OCI-LY7 (cell line): Measurements from ENCODE around the gene C7. TPM values are rescaled to one million over a fixed set of nuclear protein-coding genes. Genes with fewer than 3 reads are reported as not detected.

ENCODE experiments used
- BruUV-seq: library from RNA; stranded (reverse); fragments of 400-500 nt; replicated peaks from 2 replicates; lab custom pipeline; 2021; lab: Mats Ljungman, UMichigan
- CTCF ChIA-PET: fragments of 300-600 bp; sonication (Branson Sonifier 250); formaldehyde crosslinking; loops from one replicate; lab custom pipeline; 2022; ENCODE audit warnings: antibody characterized with exemption; ENCODE audit not compliant: unreplicated experiment; lab: Charles Lee
- POLR2A ChIA-PET: fragments of 300-600 bp; sonication (Branson Sonifier 250); formaldehyde crosslinking; loops from one replicate; lab custom pipeline; 2022; ENCODE audit warnings: antibody characterized with exemption; lab: Charles Lee
- DNase-seq: peaks from one replicate; pipeline ENCODE4 v3.0.0-alpha.2; 2015; ENCODE audit warnings: low spot score
- H2AFZ ChIP-seq: fragments of 200-600 bp; sonication (generic), shearing (Covaris generic); 2 replicates; pipeline ENCODE4 v1.6.1; 2014; ENCODE audit warnings: mild to moderate bottlenecking, antibody characterized with exemption, low read length, moderate library complexity
- H3K27ac ChIP-seq: fragments of 200-600 bp; sonication (generic); 2 replicates; pipeline ENCODE4 v1.5.1; 2014; ENCODE audit warnings: mixed run types, low read depth, mild to moderate bottlenecking, moderate library complexity, low read length, inconsistent platforms; ENCODE audit not compliant: poor library complexity, severe bottlenecking
- H3K36me3 ChIP-seq: fragments of 200-600 bp; sonication (generic); 2 replicates; pipeline ENCODE4 v1.6.1; 2014; ENCODE audit warnings: mild to moderate bottlenecking, antibody characterized with exemption, low read length, moderate library complexity, mixed read lengths; ENCODE audit not compliant: insufficient read depth
- H3K4me1 ChIP-seq: fragments of 200-600 bp; sonication (generic); 2 replicates; pipeline ENCODE4 v1.5.1; 2014; ENCODE audit warnings: mild to moderate bottlenecking, low read length; ENCODE audit not compliant: insufficient read depth, poor library complexity, severe bottlenecking
- H3K4me2 ChIP-seq: fragments of 200-600 bp; sonication (generic); 2 replicates; pipeline ENCODE4 v1.6.1; 2014; ENCODE audit warnings: mild to moderate bottlenecking, low read length
- H3K4me3 ChIP-seq: fragments of 200-600 bp; sonication (generic); 2 replicates; pipeline ENCODE4 v1.5.1; 2014; ENCODE audit warnings: mild to moderate bottlenecking, low read depth, low read length; ENCODE audit not compliant: poor library complexity, severe bottlenecking
- H3K79me2 ChIP-seq: fragments of 200-600 bp; sonication (generic); 2 replicates; pipeline ENCODE4 v1.6.1; 2016; ENCODE audit warnings: low read depth, mild to moderate bottlenecking, low read length, moderate library complexity, mixed read lengths; ENCODE audit not compliant: insufficient read depth
- H3K9me2 ChIP-seq: fragments of 200-600 bp; sonication (generic); 2 replicates; pipeline ENCODE4 v1.6.1; 2016; ENCODE audit warnings: mild to moderate bottlenecking, low read length, mixed read lengths; ENCODE audit not compliant: insufficient read depth
- H3K9me3 ChIP-seq: fragments of 200-600 bp; sonication (generic); 2 replicates; pipeline ENCODE4 v1.6.1; 2014; ENCODE audit warnings: mild to moderate bottlenecking, mixed run types, low read length, mixed read lengths
- H4K20me1 ChIP-seq: fragments of 200-600 bp; sonication (generic); 2 replicates; pipeline ENCODE4 v1.6.1; 2014; ENCODE audit warnings: mild to moderate bottlenecking, antibody characterized with exemption, low read length, moderate library complexity, mixed read lengths; ENCODE audit not compliant: insufficient read depth
- EZH2phosphoT487 ChIP-seq: fragments of 200-600 bp; sonication (generic); IDR thresholded peaks from 2 replicates; pipeline ENCODE4 v1.6.1; 2018; ENCODE audit warnings: low read depth, borderline replicate concordance, mild to moderate bottlenecking, mixed run types, antibody characterized with exemption, low read length, moderate library complexity, mixed read lengths
- intact Hi-C: fragments of 100-400 bp; cut with micrococcal nuclease; formaldehyde crosslinking; loops from one replicate; pipeline ENCODE4 v1.10.0; 2022; ENCODE audit not compliant: unreplicated experiment
- total RNA-seq, 2 experiments: library from RNA; depleted of rRNA in 1 of 2; stranded (reverse); fragments of >200 nt in 1 of 2; shearing (Covaris generic) in 1 of 2; gene quantifications; 2 replicates each; pipeline ENCODE4 v1.2.3, GENCODE V29; 2014 to 2022
- TF ChIP-seq, protein P1 (sequence below): fragments of 200-600 bp; sonication (generic); conservative IDR thresholded peaks from 2 replicates; pipeline ENCODE4 v1.5.1; 2014; ENCODE audit warnings: mild to moderate bottlenecking, antibody characterized with exemption, low read length, moderate library complexity, mixed read lengths

C7 gene
- total RNA-seq, 2 experiments from 2014 or later: not detected

DNA sequence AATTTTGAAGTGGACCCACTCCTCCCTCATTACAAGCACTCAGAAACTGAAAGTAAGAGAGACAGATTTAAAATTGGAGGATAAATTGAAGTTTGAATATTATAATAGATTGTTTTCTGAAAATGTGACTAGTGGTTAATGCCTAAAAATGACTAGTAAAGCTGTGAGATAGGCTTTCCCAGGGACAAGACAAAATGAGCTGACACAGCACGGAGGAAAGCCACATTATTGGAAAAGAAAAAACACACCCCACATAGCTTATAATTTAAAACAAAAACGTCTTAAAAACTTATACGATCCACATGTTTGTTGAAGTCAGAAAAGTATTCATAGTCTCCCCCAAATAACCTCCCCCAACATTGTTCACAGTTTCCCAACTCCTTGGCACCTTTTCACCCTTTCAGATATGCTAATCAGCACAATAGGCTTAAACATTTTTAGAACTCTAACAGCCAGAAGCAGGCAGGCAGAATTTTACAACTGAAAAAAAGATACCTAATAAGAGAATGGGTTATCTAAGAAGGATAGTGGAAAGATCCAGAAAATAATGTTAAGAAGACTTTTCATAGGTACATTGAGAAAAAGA lies 6.1 kb downstream of the C7 start:
- Histone ChIP-seq H3K4me1 (no peaks in the 10 kb centered on the region), H3K36me3 (no peaks in the 10 kb centered on the region), H3K9me3 (no peaks in the 10 kb centered on the region), H3K27ac (no peak overlapping the region), H4K20me1 (no peaks in the 10 kb centered on the region), H2AFZ (no peak overlapping the region), H3K4me2 (no peak overlapping the region), H3K4me3 (no peak overlapping the region), H3K79me2 (no peaks in the 10 kb centered on the region), H3K9me2 (no peaks in the 10 kb centered on the region)
- CTCF ChIA-PET: no interaction called here
- intact Hi-C loops: no loop called here
- POLR2A ChIA-PET: interaction anchor here (0.7 kb wide), 2 partner anchors 13 to 489 kb away, joined by 3 read pairs; no protein-coding TSS in a partner anchor
- TF ChIP-seq, protein P1, sequence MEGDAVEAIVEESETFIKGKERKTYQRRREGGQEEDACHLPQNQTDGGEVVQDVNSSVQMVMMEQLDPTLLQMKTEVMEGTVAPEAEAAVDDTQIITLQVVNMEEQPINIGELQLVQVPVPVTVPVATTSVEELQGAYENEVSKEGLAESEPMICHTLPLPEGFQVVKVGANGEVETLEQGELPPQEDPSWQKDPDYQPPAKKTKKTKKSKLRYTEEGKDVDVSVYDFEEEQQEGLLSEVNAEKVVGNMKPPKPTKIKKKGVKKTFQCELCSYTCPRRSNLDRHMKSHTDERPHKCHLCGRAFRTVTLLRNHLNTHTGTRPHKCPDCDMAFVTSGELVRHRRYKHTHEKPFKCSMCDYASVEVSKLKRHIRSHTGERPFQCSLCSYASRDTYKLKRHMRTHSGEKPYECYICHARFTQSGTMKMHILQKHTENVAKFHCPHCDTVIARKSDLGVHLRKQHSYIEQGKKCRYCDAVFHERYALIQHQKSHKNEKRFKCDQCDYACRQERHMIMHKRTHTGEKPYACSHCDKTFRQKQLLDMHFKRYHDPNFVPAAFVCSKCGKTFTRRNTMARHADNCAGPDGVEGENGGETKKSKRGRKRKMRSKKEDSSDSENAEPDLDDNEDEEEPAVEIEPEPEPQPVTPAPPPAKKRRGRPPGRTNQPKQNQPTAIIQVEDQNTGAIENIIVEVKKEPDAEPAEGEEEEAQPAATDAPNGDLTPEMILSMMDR: no peak
- no peak for TF ChIP-seq EZH2phosphoT487
- DNase-seq: no peak
- no TSS peak for BruUV-seq

DNA sequence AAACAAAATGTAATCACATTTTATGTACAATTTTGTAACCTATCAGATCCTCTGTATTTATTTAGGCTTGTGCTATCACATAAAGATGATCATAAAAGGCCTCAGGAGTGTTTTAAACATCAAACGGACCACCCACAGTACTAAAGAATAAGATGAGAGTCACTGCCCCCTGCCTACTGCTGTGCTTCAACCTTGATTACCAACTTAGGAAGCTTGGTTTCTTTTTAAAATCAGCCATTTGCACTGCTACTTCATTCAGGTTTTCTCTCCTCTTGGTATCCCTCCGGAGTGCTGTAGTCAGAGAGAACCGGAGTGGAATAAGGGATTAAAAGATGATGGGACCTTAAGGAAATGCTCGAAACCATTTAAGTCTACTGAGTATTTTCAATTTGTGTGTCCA lies 6.9 kb downstream of the C7 start:
- no peak overlapping the region for H2AFZ ChIP-seq
- H3K36me3 ChIP-seq: no peaks in the 10 kb centered on the region
- no peak overlapping the region for H3K4me3 ChIP-seq
- no peaks in the 10 kb centered on the region for H3K9me2 ChIP-seq
- no peaks in the 10 kb centered on the region for H3K9me3 ChIP-seq
- H3K79me2 ChIP-seq: no peaks in the 10 kb centered on the region
- H4K20me1 ChIP-seq: no peaks in the 10 kb centered on the region
- H3K4me1 ChIP-seq: no peaks in the 10 kb centered on the region
- H3K27ac ChIP-seq: no peak overlapping the region
- no peak for DNase-seq
- no peak for TF ChIP-seq EZH2phosphoT487
- TF ChIP-seq, protein P1: no peak
- H3K4me2 ChIP-seq: no peak overlapping the region
- CTCF ChIA-PET: no interaction called here
- no TSS peak for BruUV-seq
- POLR2A ChIA-PET: interaction anchor here (0.7 kb wide), 2 partner anchors 12 to 490 kb away, joined by 3 read pairs; no protein-coding TSS in a partner anchor
- intact Hi-C loops: no loop called here

DNA sequence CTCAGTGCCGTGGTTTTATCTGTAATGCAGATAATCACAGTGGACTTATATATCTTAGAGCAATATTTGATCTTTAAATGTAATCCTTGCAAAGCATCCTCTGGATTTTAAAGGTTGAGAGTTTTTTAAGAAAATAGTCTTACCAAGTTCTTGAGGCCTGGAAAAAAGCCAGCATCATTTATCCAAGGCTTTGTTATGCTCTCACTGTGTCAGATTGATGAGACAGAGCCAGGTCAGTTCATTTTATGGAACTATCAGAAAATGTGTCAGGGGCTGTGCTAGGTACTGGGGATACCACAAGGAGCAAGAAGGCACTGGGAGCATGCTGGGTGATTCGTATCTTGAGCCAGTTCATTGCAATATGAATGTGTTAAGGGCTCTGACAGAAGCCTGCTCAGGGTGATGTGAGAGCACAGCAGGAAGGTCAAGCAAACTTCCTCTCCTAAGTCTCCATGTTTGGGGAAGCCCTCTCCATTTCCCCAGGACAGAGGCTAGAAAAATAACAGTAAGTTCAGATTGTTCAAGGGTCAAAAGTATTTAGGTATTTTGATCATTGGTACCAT lies 19.7 kb downstream of the C7 start:
- Histone ChIP-seq H3K27ac (no peak overlapping the region), H3K9me3 (0 out of 2 replicates have a peak, but pooled peaks cover 4% of the 10 kb centered on the region), H3K36me3 (no peaks in the 10 kb centered on the region), H3K9me2 (no peaks in the 10 kb centered on the region), H3K79me2 (no peaks in the 10 kb centered on the region), H4K20me1 (no peaks in the 10 kb centered on the region), H3K4me1 (no peaks in the 10 kb centered on the region), H3K4me2 (no peak overlapping the region), H3K4me3 (no peak overlapping the region), H2AFZ (no peak overlapping the region)
- CTCF ChIA-PET: no interaction called here
- POLR2A ChIA-PET: no interaction called here
- intact Hi-C loops: no loop called here
- no TSS peak for BruUV-seq
- DNase-seq: no peak
- TF ChIP-seq EZH2phosphoT487: no peak
- TF ChIP-seq, protein P1: no peak
